ENCODE measurements around the gene HIVEP1.

HIVEP1 gene

GRCh38 chr6:12083302-12083701 is 71.2 kb downstream of the HIVEP1 start:
- no peaks in the 10 kb centered on the region for H3K27me3 ChIP-seq (ENCODE audit: control insufficient read depth, insufficient read depth, low read length)
- no peak overlapping the region for H3K4me3 ChIP-seq (ENCODE audit: low read length)
- no peaks in the 10 kb centered on the region for H3K4me1 ChIP-seq (ENCODE audit: control insufficient read depth, insufficient read depth, low read length)
- H3K9ac ChIP-seq (ENCODE audit: low read length) = no peak overlapping the region
- H3K36me3 ChIP-seq (ENCODE audit: control insufficient read depth, insufficient read depth, low read length) = no peaks in the 10 kb centered on the region
- H3K9me3 ChIP-seq (ENCODE audit: control insufficient read depth, low read length) = no peaks in the 10 kb centered on the region

- Histone ChIP-seq H3K36me3 (ENCODE audit: control insufficient read depth, insufficient read depth, low read length) (no peaks in the 10 kb centered on the region), H3K4me3 (ENCODE audit: low read length) (no peak overlapping the region), H3K9ac (ENCODE audit: low read length) (no peak overlapping the region), H3K4me1 (ENCODE audit: control insufficient read depth, insufficient read depth, low read length) (no peaks in the 10 kb centered on the region), H3K9me3 (ENCODE audit: control insufficient read depth, low read length) (no peaks in the 10 kb centered on the region), H3K27me3 (ENCODE audit: control insufficient read depth, insufficient read depth, low read length) (no peaks in the 10 kb centered on the region)
Observed at GRCh38 chr6:12083763-12084162, 71.7 kb downstream of the HIVEP1 start.

- H3K9me3 ChIP-seq (ENCODE audit: control insufficient read depth, low read length) = no peaks in the 10 kb centered on the region
Observed at GRCh38 chr6:12084681-12085080, 72.6 kb downstream of the HIVEP1 start.

GRCh38 chr6:12088531-12088930 is 76.4 kb downstream of the HIVEP1 start:
- H3K36me3 ChIP-seq (ENCODE audit: control insufficient read depth, insufficient read depth, low read length) = no peaks in the 10 kb centered on the region
- H3K9me3 ChIP-seq (ENCODE audit: control insufficient read depth, low read length) = no peaks in the 10 kb centered on the region
- H3K27me3 ChIP-seq (ENCODE audit: control insufficient read depth, insufficient read depth, low read length) = no peaks in the 10 kb centered on the region
- no peak overlapping the region for H3K9ac ChIP-seq (ENCODE audit: low read length)
- no peak overlapping the region for H3K4me3 ChIP-seq (ENCODE audit: low read length)
- H3K4me1 ChIP-seq (ENCODE audit: control insufficient read depth, insufficient read depth, low read length) = no peaks in the 10 kb centered on the region

More at GRCh38 chr6:12084681-12085080, 72.6 kb downstream of the HIVEP1 start:
- H3K27me3 ChIP-seq (ENCODE audit: control insufficient read depth, insufficient read depth, low read length) = no peaks in the 10 kb centered on the region
- no peaks in the 10 kb centered on the region for H3K36me3 ChIP-seq (ENCODE audit: control insufficient read depth, insufficient read depth, low read length)
- H3K4me1 ChIP-seq (ENCODE audit: control insufficient read depth, insufficient read depth, low read length) = no peaks in the 10 kb centered on the region
- H3K4me3 ChIP-seq (ENCODE audit: low read length) = no peak overlapping the region
- H3K9ac ChIP-seq (ENCODE audit: low read length) = no peak overlapping the region

GRCh38 chr6:12090714-12091113 is 78.6 kb downstream of the HIVEP1 start:
- Histone ChIP-seq H3K9me3 (ENCODE audit: control insufficient read depth, low read length) (no peaks in the 10 kb centered on the region), H3K27me3 (ENCODE audit: control insufficient read depth, insufficient read depth, low read length) (no peaks in the 10 kb centered on the region), H3K36me3 (ENCODE audit: control insufficient read depth, insufficient read depth, low read length) (no peaks in the 10 kb centered on the region), H3K4me1 (ENCODE audit: control insufficient read depth, insufficient read depth, low read length) (no peaks in the 10 kb centered on the region), H3K4me3 (ENCODE audit: low read length) (no peak overlapping the region), H3K9ac (ENCODE audit: low read length) (no peak overlapping the region)

- Histone ChIP-seq H3K4me1 (ENCODE audit: control insufficient read depth, insufficient read depth, low read length) (no peaks in the 10 kb centered on the region), H3K27me3 (ENCODE audit: control insufficient read depth, insufficient read depth, low read length) (no peaks in the 10 kb centered on the region), H3K36me3 (ENCODE audit: control insufficient read depth, insufficient read depth, low read length) (no peaks in the 10 kb centered on the region), H3K9ac (ENCODE audit: low read length) (no peak overlapping the region), H3K9me3 (ENCODE audit: control insufficient read depth, low read length) (no peaks in the 10 kb centered on the region), H3K4me3 (ENCODE audit: low read length) (no peak overlapping the region)
Observed at GRCh38 chr6:12092762-12093161, 80.7 kb downstream of the HIVEP1 start.

- Histone ChIP-seq H3K9me3 (ENCODE audit: control insufficient read depth, low read length) (no peaks in the 10 kb centered on the region), H3K36me3 (ENCODE audit: control insufficient read depth, insufficient read depth, low read length) (no peaks in the 10 kb centered on the region), H3K27me3 (ENCODE audit: control insufficient read depth, insufficient read depth, low read length) (no peaks in the 10 kb centered on the region), H3K9ac (ENCODE audit: low read length) (no peak overlapping the region), H3K4me3 (ENCODE audit: low read length) (no peak overlapping the region), H3K4me1 (ENCODE audit: control insufficient read depth, insufficient read depth, low read length) (no peaks in the 10 kb centered on the region)
Observed at GRCh38 chr6:12094689-12095088, 82.6 kb downstream of the HIVEP1 start.

- H3K9me3 ChIP-seq (ENCODE audit: control insufficient read depth, low read length) = no peaks in the 10 kb centered on the region
- no peaks in the 10 kb centered on the region for H3K27me3 ChIP-seq (ENCODE audit: control insufficient read depth, insufficient read depth, low read length)
- H3K36me3 ChIP-seq (ENCODE audit: control insufficient read depth, insufficient read depth, low read length) = no peaks in the 10 kb centered on the region
- H3K9ac ChIP-seq (ENCODE audit: low read length) = no peak overlapping the region
- no peaks in the 10 kb centered on the region for H3K4me1 ChIP-seq (ENCODE audit: control insufficient read depth, insufficient read depth, low read length)
- no peak overlapping the region for H3K4me3 ChIP-seq (ENCODE audit: low read length)
Observed at GRCh38 chr6:12096342-12096741, 84.2 kb downstream of the HIVEP1 start.

- Histone ChIP-seq H3K36me3 (ENCODE audit: control insufficient read depth, insufficient read depth, low read length) (no peaks in the 10 kb centered on the region), H3K9me3 (ENCODE audit: control insufficient read depth, low read length) (no peaks in the 10 kb centered on the region), H3K4me3 (ENCODE audit: low read length) (no peak overlapping the region), H3K4me1 (ENCODE audit: control insufficient read depth, insufficient read depth, low read length) (no peaks in the 10 kb centered on the region), H3K9ac (ENCODE audit: low read length) (no peak overlapping the region), H3K27me3 (ENCODE audit: control insufficient read depth, insufficient read depth, low read length) (no peaks in the 10 kb centered on the region)
Observed at GRCh38 chr6:12097791-12098190, 85.7 kb downstream of the HIVEP1 start.

GRCh38 chr6:12099623-12100338 is 87.7 kb downstream of the HIVEP1 start:
- Histone ChIP-seq H3K4me3 (ENCODE audit: low read length) (no peak overlapping the region), H3K9ac (ENCODE audit: low read length) (no peak overlapping the region), H3K36me3 (ENCODE audit: control insufficient read depth, insufficient read depth, low read length) (no peaks in the 10 kb centered on the region), H3K4me1 (ENCODE audit: control insufficient read depth, insufficient read depth, low read length) (no peaks in the 10 kb centered on the region), H3K9me3 (ENCODE audit: control insufficient read depth, low read length) (no peaks in the 10 kb centered on the region), H3K27me3 (ENCODE audit: control insufficient read depth, insufficient read depth, low read length) (no peaks in the 10 kb centered on the region)

- no peaks in the 10 kb centered on the region for H3K36me3 ChIP-seq (ENCODE audit: control insufficient read depth, insufficient read depth, low read length)
- no peaks in the 10 kb centered on the region for H3K4me1 ChIP-seq (ENCODE audit: control insufficient read depth, insufficient read depth, low read length)
- no peak overlapping the region for H3K4me3 ChIP-seq (ENCODE audit: low read length)
- H3K9ac ChIP-seq (ENCODE audit: low read length) = no peak overlapping the region
- H3K9me3 ChIP-seq (ENCODE audit: control insufficient read depth, low read length) = no peaks in the 10 kb centered on the region
- no peaks in the 10 kb centered on the region for H3K27me3 ChIP-seq (ENCODE audit: control insufficient read depth, insufficient read depth, low read length)
Observed at GRCh38 chr6:12101048-12101447, 88.9 kb downstream of the HIVEP1 start.

- H3K27me3 ChIP-seq (ENCODE audit: control insufficient read depth, insufficient read depth, low read length) = no peaks in the 10 kb centered on the region
- H3K4me1 ChIP-seq (ENCODE audit: control insufficient read depth, insufficient read depth, low read length) = no peaks in the 10 kb centered on the region
- H3K9ac ChIP-seq (ENCODE audit: low read length) = no peak overlapping the region
- no peaks in the 10 kb centered on the region for H3K9me3 ChIP-seq (ENCODE audit: control insufficient read depth, low read length)
- no peaks in the 10 kb centered on the region for H3K36me3 ChIP-seq (ENCODE audit: control insufficient read depth, insufficient read depth, low read length)
- H3K4me3 ChIP-seq (ENCODE audit: low read length) = no peak overlapping the region
Observed at GRCh38 chr6:12101653-12102312, 89.7 kb downstream of the HIVEP1 start.
